Measurements from ENCODE around the gene TTLL5. TPM values are rescaled to one million over a fixed set of nuclear protein-coding genes. Genes with fewer than 3 reads are reported as not detected.

Gene TTLL5
- total RNA-seq, 1 donor from 2014 or later, result 51.9 TPM

DNA sequence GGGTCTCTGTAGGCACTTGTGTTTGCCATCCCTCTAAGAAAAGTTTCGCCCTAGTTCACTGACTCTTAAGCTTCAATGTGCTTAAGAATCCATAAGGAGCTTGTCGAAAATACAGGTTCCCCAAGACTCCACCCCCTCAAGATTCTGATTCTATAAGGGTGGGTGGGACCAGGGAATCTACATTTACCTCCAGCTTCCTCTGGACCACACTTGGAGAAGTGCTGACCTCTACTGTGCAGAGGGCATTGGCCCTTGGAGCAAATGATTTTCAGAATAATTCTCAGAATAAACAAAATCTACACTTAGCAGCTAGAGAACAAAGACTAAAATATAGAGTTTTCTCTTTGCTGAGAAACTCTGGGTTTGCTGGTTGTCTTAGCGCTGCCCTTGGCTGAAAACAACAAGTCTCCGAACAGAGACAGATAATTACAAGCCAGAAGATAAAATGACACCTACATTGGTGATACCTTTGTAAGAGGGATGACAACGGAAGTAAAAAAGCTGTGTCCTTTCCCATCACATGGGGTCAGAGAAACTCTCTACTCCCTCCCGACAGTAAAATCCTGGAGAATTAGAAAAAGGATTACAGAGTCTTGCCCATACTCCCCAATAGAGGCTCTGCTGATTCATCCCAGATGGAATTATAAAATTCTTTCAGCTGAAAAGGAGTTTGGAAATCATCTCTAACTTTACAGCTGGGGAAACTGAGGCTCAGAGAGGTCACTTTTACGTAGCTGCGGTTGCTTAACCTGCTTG is 316.0 kb downstream of the TTLL5 start:
- H3K9me3 Mint-ChIP-seq (ENCODE audit: low read depth), result no peaks in the 10 kb centered on the region
- H3K4me1 Mint-ChIP-seq (ENCODE audit: low read depth), result peaks cover 56% of the 10 kb centered on the region
- H3K27me3 Mint-ChIP-seq, result no peaks in the 10 kb centered on the region
- no peak overlapping the region for H3K4me3 Mint-ChIP-seq (ENCODE audit: low read depth)
- no peak for DNase-seq (ENCODE audit: low spot score, unreplicated experiment)
- no peaks in the 10 kb centered on the region for H3K36me3 Mint-ChIP-seq (ENCODE audit: insufficient read depth)
- TF ChIP-seq, protein P1, sequence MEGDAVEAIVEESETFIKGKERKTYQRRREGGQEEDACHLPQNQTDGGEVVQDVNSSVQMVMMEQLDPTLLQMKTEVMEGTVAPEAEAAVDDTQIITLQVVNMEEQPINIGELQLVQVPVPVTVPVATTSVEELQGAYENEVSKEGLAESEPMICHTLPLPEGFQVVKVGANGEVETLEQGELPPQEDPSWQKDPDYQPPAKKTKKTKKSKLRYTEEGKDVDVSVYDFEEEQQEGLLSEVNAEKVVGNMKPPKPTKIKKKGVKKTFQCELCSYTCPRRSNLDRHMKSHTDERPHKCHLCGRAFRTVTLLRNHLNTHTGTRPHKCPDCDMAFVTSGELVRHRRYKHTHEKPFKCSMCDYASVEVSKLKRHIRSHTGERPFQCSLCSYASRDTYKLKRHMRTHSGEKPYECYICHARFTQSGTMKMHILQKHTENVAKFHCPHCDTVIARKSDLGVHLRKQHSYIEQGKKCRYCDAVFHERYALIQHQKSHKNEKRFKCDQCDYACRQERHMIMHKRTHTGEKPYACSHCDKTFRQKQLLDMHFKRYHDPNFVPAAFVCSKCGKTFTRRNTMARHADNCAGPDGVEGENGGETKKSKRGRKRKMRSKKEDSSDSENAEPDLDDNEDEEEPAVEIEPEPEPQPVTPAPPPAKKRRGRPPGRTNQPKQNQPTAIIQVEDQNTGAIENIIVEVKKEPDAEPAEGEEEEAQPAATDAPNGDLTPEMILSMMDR (IDR thresholded peaks at IDR 0.05; ENCODE audit: unreplicated experiment), result no peak
- no peak overlapping the region for H3K27ac Mint-ChIP-seq

DNA sequence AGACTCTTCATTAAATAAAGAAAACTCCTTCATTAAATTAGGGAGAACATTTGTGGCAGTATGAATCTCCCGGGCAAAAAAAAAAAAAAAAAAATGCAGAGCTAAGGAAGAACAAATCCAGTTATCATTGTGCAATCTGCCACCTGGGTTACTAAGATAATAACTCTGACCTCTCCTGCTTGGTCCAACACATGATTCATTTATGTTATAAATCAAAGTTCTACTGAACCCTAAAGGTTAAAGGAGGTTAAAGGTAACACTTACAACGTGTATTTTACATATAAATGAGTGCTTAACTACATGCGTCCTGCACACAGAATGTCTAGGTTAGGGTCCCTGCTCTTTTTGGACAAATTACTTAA is 316.5 kb downstream of the TTLL5 start:
- TF ChIP-seq, protein P1 (IDR thresholded peaks at IDR 0.05; ENCODE audit: unreplicated experiment), result no peak
- Mint-ChIP-seq H3K36me3 (ENCODE audit: insufficient read depth) (no peaks in the 10 kb centered on the region), H3K27me3 (no peaks in the 10 kb centered on the region), H3K4me3 (ENCODE audit: low read depth) (no peak overlapping the region), H3K27ac (no peak overlapping the region), H3K4me1 (ENCODE audit: low read depth) (peaks cover 51% of the 10 kb centered on the region), H3K9me3 (ENCODE audit: low read depth) (no peaks in the 10 kb centered on the region)
- no peak for DNase-seq (ENCODE audit: low spot score, unreplicated experiment)

DNA sequence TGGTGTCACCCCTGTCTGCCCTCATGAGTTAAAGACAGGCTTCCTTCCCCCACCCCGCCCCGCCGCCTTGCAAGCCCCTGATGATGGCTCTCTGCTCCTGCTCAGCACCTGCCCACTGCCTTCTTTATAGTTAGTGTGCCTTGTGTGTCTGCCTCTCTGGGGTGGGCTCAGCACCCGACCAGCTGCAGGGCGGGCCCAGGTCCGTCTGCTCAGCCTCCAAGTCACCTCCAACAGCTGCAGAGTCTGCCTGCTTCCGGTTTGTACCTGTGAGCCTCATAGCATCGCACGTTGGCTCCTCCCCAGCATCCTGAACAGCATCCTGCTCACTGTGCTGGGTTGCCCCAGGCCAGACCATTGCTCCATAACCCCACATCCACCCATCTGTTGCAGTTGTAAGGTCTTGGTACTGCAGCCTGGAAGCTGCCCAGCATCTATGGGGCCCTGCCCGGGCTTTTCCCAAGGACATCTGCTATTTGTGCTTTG is 317.2 kb downstream of the TTLL5 start:
- Mint-ChIP-seq H3K27me3 (peaks cover 4% of the 10 kb centered on the region), H3K27ac (peak overlapping the region; percentile 76), H3K36me3 (ENCODE audit: insufficient read depth) (no peaks in the 10 kb centered on the region), H3K4me1 (ENCODE audit: low read depth) (peaks cover 44% of the 10 kb centered on the region), H3K4me3 (ENCODE audit: low read depth) (no peak overlapping the region), H3K9me3 (ENCODE audit: low read depth) (no peaks in the 10 kb centered on the region)
- DNase-seq (ENCODE audit: low spot score, unreplicated experiment), result no peak
- TF ChIP-seq, protein P1 (IDR thresholded peaks at IDR 0.05; ENCODE audit: unreplicated experiment), result no peak

DNA sequence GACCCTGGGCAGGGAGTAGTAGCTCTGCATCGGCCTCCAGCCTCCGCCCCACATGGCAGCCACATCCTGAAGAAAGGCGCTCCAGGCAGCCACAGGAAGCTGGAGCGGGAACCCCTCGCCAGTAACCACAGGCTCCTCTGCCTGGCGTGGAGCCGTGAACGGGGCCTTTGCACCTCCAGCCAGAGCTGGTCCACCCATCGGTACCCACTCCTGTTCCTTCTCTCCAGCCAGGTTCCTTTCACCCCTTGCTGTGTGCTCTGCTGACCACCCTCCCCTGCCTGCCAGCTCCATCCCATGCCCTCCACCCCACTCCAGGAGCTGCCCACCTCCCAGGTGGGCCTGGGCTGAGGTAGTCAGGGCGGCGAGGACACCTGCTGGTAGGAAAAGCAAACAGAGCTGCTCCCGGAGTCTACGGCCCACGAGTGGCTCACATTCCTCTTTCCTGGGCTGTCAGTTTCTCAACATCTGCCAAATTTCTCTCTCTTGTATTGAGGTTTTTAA is 318.1 kb downstream of the TTLL5 start:
- Mint-ChIP-seq H3K27ac (no peak overlapping the region), H3K9me3 (ENCODE audit: low read depth) (no peaks in the 10 kb centered on the region), H3K27me3 (peaks cover 9% of the 10 kb centered on the region), H3K36me3 (ENCODE audit: insufficient read depth) (no peaks in the 10 kb centered on the region), H3K4me3 (ENCODE audit: low read depth) (peak overlapping the region; percentile 52), H3K4me1 (ENCODE audit: low read depth) (peaks cover 38% of the 10 kb centered on the region)
- no peak for DNase-seq (ENCODE audit: low spot score, unreplicated experiment)
- TF ChIP-seq, protein P1 (IDR thresholded peaks at IDR 0.05; ENCODE audit: unreplicated experiment), result peak; percentile 65

DNA sequence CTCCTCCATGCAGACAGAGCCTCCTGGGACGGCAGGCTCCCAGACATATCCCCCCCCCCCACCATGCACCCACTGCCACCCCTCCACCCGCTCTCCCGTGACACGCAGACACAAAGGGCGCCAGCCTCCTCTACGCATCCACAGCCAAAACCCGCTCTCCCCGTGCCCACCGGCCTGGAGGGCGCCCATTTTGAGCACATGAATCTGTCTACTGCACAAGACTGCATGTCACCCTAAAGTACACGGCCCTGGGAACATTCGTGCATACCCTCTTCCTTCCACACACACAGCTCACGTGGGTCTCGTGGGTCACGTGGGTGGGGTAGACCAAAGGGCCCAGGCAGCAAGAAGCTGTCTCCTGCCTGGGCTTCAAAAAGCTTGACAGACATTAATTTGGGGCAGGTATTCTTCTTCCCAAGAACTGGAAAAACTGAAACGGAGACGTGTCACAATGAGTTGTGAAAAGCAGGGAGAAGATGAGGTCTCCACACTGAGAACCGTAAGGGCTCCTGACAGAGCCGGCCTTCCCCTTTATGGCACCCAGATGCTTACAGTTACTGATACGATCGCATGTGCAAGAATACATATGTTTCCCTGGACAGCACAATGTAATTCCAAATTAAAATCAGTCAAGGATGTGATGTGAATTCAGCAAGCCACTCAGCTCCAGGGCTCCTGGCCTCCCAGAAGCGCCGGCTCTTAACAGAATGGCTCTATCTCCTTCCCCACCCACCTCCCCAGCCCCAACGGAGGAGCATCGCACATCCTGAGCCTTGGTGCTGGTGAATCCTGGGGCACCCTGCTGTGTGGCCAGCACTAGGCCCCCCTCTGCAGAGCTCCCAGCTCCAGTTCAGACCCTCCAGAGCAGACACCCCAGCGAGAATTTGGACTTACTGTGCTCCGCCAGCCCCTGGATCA is 318.9 kb downstream of the TTLL5 start:
- H3K4me3 Mint-ChIP-seq (ENCODE audit: low read depth), result peak overlapping the region; percentile 52
- no peak for DNase-seq (ENCODE audit: low spot score, unreplicated experiment)
- H3K9me3 Mint-ChIP-seq (ENCODE audit: low read depth), result no peaks in the 10 kb centered on the region
- peaks cover 9% of the 10 kb centered on the region for H3K27me3 Mint-ChIP-seq
- H3K4me1 Mint-ChIP-seq (ENCODE audit: low read depth), result peaks cover 41% of the 10 kb centered on the region
- TF ChIP-seq, protein P1 (IDR thresholded peaks at IDR 0.05; ENCODE audit: unreplicated experiment), result no peak
- H3K36me3 Mint-ChIP-seq (ENCODE audit: insufficient read depth), result no peaks in the 10 kb centered on the region
- H3K27ac Mint-ChIP-seq, result peak overlapping the region; percentile 85
